Ovary (tissue), 9 donors: Measurements from ENCODE around the gene TIPRL. TPM values are rescaled to one million over a fixed set of nuclear protein-coding genes. Genes with fewer than 3 reads are reported as not detected.

Experiments
- DNase-seq, 5 donors: peaks; one replicate each; pipeline ENCODE4 v3.0.0-alpha.2; 2019 to 2020
- H3K27ac ChIP-seq, 2 donors: fragments of 200-600 bp; one replicate each; pipeline versions ENCODE4 v1.5.1 to v1.8.0; 2019 to 2022
- H3K27me3 ChIP-seq: fragments of 200-600 bp; one replicate; pipeline ENCODE4 v1.8.0; 2022
- H3K36me3 ChIP-seq: fragments of 200-600 bp; sonication (generic); one replicate; pipeline ENCODE4 v1.5.1; 2019
- H3K4me1 ChIP-seq: one replicate; pipeline ENCODE4 v1.8.1; 2013; ENCODE audit warnings: mild to moderate bottlenecking, moderate library complexity; ENCODE audit not compliant: insufficient read depth
- H3K4me3 ChIP-seq: fragments of 200-600 bp; sonication (generic); one replicate; pipeline ENCODE4 v1.5.1; 2017
- H3K9me3 ChIP-seq, 2 donors: fragments of 200-600 bp in 1 of 2; sonication (generic) in 1 of 2; one replicate each; pipeline versions ENCODE4 v1.5.1 to v1.8.1; 2013 to 2019; ENCODE audit warnings: mild to moderate bottlenecking in 1 of 2, moderate library complexity in 1 of 2
- CTCF ChIP-seq, 3 donors: fragments of 450-650 bp in 2 of 3; fragments of 200-600 bp in 1 of 3; IDR thresholded peaks; one replicate each; pipeline versions ENCODE4 v1.5.1 to v1.8.0; 2016 to 2022; ENCODE audit warnings: antibody characterized with exemption in 3 of 3, mild to moderate bottlenecking in 1 of 3
- EP300 ChIP-seq: sonication (generic); formaldehyde crosslinking; IDR thresholded peaks from one replicate; pipeline ENCODE4 v1.6.1; 2017; ENCODE audit warnings: antibody characterized with exemption
- POLR2A ChIP-seq: fragments of 450-650 bp; IDR thresholded peaks from one replicate; pipeline ENCODE4 v1.6.1; 2017; ENCODE audit warnings: antibody characterized with exemption, mild to moderate bottlenecking, moderate library complexity
- WGBS, 3 donors: extraction: QIAGEN DNeasy Blood & Tissue Kit in 1 of 3; methylation state at CpG; one replicate each; pipeline versions ENCODE4 v1.1.5 to v1.1.7; 2013 to 2017; 5-methylcytosine and 5-hydroxymethylcytosine counted together
- intact Hi-C, 4 donors: fragments of 100-400 bp; cut with DNase I; formaldehyde crosslinking; loops; one replicate each; pipeline versions ENCODE4 v1.11.0 to v1.15.1; 2022 to 2023
- polyA plus RNA-seq, 2 donors: library from polyadenylated mRNA; stranded (reverse); fragments of 200-250 nt in 1 of 2; fragments of 350-450 nt in 1 of 2; fragmentation: Illumina TruSeq in 1 of 2; extraction: RNeasy Lipid Tissue Mini Kit (QIAGEN cat#74804) in 1 of 2; gene quantifications; one replicate each; pipeline ENCODE4 v1.2.3, GENCODE V29; 2013 to 2014
- total RNA-seq, 7 donors: library from RNA; depleted of rRNA in 2 of 7; stranded (reverse); fragments of >200 nt in 2 of 7; fragmentation: NEBNext Ultra II Directional in 3 of 7; extraction: Animal tissue kit (Norgen Biotek cat#: 25700) in 3 of 7; gene quantifications; one replicate each; pipeline versions ENCODE4 v1.1.0 to v1.2.4, GENCODE V29; 2016 to 2023
- donor health status: DM: no; HTN: no; CAD: no; lungs with moderate emphysema.
- donor health status: DM: no; HTN: no; CAD: no.
- donor health status: Bipolar disorder and iron deficiency.
- donor health status: DM: yes; HTN: yes; CAD: no.
- donor health status: DM: no; HTN: no; CAD: no.
- donor health status: DM: yes; HTN: yes; CAD: no.

The TIPRL gene
- total and polyA plus RNA-seq, 9 donors: 13.9 to 35.2 (median 25.6) TPM

- Histone ChIP-seq H3K9me3 (no peaks in the 10 kb centered on the region), H3K36me3 (no peaks in the 10 kb centered on the region), H3K4me1 (peaks cover 4% of the 10 kb centered on the region), H3K4me3 (no peak overlapping the region), H3K27me3 (no peaks in the 10 kb centered on the region), H3K27ac (no peak overlapping the region)
- intact Hi-C loops: no loop called here
- TF ChIP-seq EP300 (no peak), POLR2A (no peak), CTCF (IDR thresholded peaks at IDR 0.05) (no peak)
- no peak for DNase-seq
These were observed 44.5 kb downstream of the TIPRL start for GRCh38 chr1:168223261-168223660.

GRCh38 chr1:168223681-168224540, 45.1 kb downstream of the TIPRL start:
- Histone ChIP-seq H3K4me3 (no peak overlapping the region), H3K36me3 (no peaks in the 10 kb centered on the region), H3K27me3 (no peaks in the 10 kb centered on the region), H3K9me3 (no peaks in the 10 kb centered on the region), H3K27ac (no peak overlapping the region), H3K4me1 (peaks cover 6% of the 10 kb centered on the region)
- intact Hi-C loops: no loop called here
- TF ChIP-seq CTCF (IDR thresholded peaks at IDR 0.05) (no peak), EP300 (no peak), POLR2A (no peak)
- no peak for DNase-seq

- WGBS, 3 donors: 80 to 86% (median 82%) methylated on average over 3 of the region's 3 CpGs
- peaks cover 13% of the 10 kb centered on the region for H3K4me1 ChIP-seq
- H3K27ac ChIP-seq: no peak overlapping the region
- H3K4me3 ChIP-seq: peak overlapping the region; percentile 53
- H3K9me3 ChIP-seq: no peaks in the 10 kb centered on the region
- H3K27me3 ChIP-seq: no peaks in the 10 kb centered on the region
- DNase-seq: no peak
- TF ChIP-seq EP300: no peak
- intact Hi-C loops: no loop called here
- no peaks in the 10 kb centered on the region for H3K36me3 ChIP-seq
These were observed 46.2 kb downstream of the TIPRL start for GRCh38 chr1:168224991-168225390.

GRCh38 chr1:168225476-168226190, 46.9 kb downstream of the TIPRL start, which contains the start of gene SFT2D2:
Gene SFT2D2 (plus strand): TSS chr1:168226004. CDS start chr1:168226080, 76 bp downstream.
- TF ChIP-seq EP300 (no peak), POLR2A (peak; percentile 69)
- peak; percentile 78 to 88 (median 84) for DNase-seq
- Histone ChIP-seq H3K4me1 (peaks cover 16% of the 10 kb centered on the region), H3K36me3 (no peaks in the 10 kb centered on the region), H3K4me3 (peak within 1 kb of the TSS; percentile 53), H3K27ac (peak within 1 kb of the TSS; percentile 79 to 82), H3K27me3 (no peaks in the 10 kb centered on the region), H3K9me3 (no peaks in the 10 kb centered on the region)
- 1% methylated on average over 28 to 58 of the region's 58 CpGs for WGBS, 3 donors
- intact Hi-C loops: no loop called here

- Histone ChIP-seq H3K4me3 (peak overlapping the region; percentile 53), H3K9me3 (no peaks in the 10 kb centered on the region), H3K36me3 (no peaks in the 10 kb centered on the region), H3K27me3 (no peaks in the 10 kb centered on the region), H3K27ac (peak overlapping the region in 1 of 2 donors; percentile 82), H3K4me1 (peaks cover 16% of the 10 kb centered on the region)
- DNase-seq: no peak
- intact Hi-C loops: no loop called here
- no peak for TF ChIP-seq EP300
- no peak for TF ChIP-seq POLR2A
- no peak for TF ChIP-seq CTCF (IDR thresholded peaks at IDR 0.05)
- 9 to 15% (median 10%) methylated on average over 7 of the region's 7 CpGs for WGBS, 3 donors
These were observed 48.9 kb downstream of the TIPRL start for GRCh38 chr1:168227620-168228019.
